Mononuclear cell (primary cell): ENCODE data around the gene MAP6. TPM values are rescaled to one million over a fixed set of nuclear protein-coding genes. Genes with fewer than 3 reads are reported as not detected.

ENCODE experiments used
- total RNA-seq: library from RNA; depleted of rRNA; stranded (reverse); fragments of >200 nt; gene quantifications from one replicate; pipeline ENCODE4 v1.2.3, GENCODE V29; 2012

MAP6 gene
- total RNA-seq, 1 donor = not detected

Other genes with a start within 250 kb of the MAP6 start
- 0.52 TPM for gene KLHL35, start 235.8 kb downstream of the MAP6 start, total RNA-seq
- gene GDPD5, start 143.1 kb downstream of the MAP6 start, total RNA-seq = 14.5 TPM
- 2.3 TPM for gene SERPINH1, start 106.8 kb downstream of the MAP6 start, total RNA-seq
- gene MOGAT2, start 48.8 kb upstream of the MAP6 start, total RNA-seq = not detected
- gene DGAT2, start 99.7 kb upstream of the MAP6 start, total RNA-seq = 5.5 TPM
- gene UVRAG, start 146.2 kb upstream of the MAP6 start, total RNA-seq = 42.5 TPM